ENCODE data around the gene CTNNAL1. TPM values are rescaled to one million over a fixed set of nuclear protein-coding genes. Genes with fewer than 3 reads are reported as not detected.
"Not testable (repeated sequence)": the region's sequence is repeated elsewhere in the genome, so short reads cannot be mapped to it uniquely, and the experiment has no call there.

The CTNNAL1 gene
- total RNA-seq, 1 donor from 2014 or later, result 93.3 TPM

DNA sequence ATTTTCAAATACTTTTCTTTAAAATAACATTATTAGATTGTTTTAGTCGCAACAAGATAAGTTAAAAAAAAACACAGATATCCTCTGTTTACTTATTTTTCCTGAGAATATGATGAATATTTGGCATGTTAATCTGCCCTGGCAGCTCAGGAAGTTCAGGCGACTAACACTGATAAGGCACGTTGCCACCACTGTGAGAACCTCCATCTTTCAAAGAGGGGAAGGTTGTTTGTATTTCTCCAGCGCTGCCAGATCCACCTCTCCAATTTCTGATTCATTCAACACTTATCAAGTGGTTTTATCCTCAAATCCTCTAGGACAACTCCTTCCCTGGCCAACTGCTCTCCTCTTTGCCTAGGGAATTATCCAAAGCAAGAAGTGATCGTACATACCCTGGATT is 21.8 kb downstream of the CTNNAL1 start:
- DNase-seq (ENCODE audit: low read depth in 2 of 2), result peak in 1 of 2 donors; percentile 89

DNA sequence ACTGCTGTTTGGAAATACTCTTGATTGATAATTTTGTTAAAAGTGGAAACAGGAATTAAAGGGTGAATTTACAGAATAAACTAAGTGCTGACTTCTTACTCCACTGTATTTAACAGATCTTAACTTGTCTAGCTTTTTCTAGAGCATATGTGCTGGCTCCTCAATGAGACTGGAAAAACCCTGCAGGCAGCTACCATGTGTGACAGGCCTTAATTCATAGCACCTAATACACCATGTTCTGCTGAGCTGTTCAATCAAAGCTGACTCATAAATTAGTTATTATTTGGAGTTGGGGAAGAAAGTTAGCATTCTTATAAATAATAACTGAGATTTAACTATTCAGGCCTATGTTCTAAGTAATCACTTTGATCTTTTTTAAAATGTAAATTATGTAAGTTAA is 29.4 kb downstream of the CTNNAL1 start:
- DNase-seq (ENCODE audit: low read depth in 2 of 2), result no peak

DNA sequence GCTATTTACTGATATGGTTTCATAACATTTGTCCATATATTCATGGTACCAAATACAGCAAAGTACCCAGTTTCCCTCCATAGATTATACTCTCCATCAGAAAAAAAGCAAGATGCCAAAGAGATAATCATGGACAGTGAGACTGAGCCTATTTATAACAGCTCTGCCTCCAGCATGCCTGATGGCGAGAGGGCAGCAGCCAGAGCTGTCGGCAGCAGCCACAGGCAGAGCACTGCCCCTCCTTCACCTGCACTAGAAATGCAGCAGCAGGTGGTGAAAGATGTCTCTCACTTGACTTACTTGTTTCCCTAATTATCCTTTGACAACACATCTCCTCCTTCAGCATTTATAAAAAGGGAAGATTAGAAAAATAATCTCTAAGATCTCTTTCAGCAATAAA is 32.4 kb downstream of the CTNNAL1 start:
- DNase-seq (ENCODE audit: low read depth in 2 of 2), result no peak

DNA sequence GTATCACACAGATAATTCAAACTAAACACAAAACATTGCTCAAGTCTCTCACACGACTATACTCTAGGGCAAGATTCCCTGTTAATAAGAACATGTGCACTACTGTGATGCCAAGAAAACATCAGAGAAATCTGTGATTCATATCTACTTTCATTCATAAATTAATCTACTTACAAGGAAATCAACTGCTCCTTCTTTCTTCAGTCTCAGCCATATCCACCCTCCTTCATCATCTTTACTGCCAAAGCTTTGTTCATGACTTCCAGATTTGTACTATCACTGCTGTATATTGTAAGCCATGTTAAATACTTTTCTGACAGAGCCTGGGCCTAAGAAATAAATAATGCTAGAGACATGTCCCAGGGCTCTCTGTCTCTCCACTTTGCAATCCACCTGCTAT is 35.1 kb downstream of the CTNNAL1 start:
- no peak for DNase-seq (ENCODE audit: low read depth in 2 of 2)

DNA sequence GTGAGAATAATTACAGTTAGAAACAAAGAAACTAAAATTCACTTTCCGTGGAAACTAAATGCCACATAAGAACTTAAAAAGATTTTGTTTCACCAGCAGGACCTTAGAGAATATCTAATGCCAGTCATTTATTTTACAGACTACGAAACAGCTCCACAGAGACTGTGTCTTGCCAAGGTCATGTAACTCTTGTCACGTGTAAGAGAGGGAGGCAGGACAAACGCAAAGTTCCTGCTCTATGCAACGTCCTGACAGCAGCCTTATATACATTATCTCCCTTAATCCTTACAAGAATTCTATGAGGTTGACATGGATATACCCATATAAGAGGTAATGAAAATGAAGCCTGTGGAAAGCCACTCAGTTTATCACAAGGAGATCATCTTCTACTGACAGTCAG is 39.4 kb downstream of the CTNNAL1 start:
- DNase-seq (ENCODE audit: low read depth in 2 of 2), result no peak

DNA sequence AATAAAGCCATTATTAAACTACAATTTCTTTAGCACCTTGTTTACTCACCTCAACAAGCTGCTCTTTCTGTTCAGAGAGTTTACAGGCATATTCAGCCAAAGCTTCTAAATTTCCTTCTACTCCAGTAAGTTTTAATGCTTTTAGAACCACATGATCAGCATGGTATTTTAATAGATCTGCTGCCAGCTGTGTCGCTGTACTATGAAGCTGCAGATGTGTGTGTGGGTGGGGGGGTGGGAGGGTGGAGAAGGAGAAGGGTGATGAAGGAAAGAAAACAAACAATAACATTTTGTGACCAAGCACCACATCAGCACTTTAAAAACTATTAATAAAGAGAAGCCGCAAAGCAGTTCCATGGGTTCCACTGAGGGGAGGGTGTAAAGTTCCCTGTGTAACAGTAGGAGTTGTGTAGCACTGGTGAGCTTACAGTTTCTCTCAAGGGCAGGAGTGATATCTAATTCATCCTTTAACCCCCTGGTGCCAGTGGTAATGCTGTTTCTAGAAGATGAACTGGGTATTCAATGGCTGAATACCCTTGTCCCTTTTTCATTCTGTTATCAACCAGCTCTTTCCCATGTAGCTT is 40.6 kb downstream of the CTNNAL1 start:
- DNase-seq (ENCODE audit: low read depth in 2 of 2), result no peak

DNA sequence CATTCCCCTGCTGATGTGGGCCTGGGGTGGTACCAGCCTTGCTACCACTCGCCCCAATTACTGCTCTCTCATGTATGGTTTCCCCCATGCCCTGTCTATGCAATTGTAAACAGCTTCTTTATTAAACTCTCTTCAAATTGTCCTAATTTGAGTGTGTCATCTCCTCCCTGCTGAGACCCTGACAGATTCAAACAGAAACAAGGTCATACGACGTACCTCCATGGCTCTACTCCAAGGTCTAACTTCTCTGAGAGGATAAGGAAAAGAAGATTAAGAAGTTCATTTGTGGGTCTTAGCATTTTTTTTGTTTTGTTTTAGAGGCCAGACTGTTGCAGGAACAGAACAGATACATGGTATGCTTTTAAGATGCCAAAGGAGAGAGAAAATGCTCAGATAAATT is 41.1 kb downstream of the CTNNAL1 start:
- DNase-seq (ENCODE audit: low read depth in 2 of 2), result no peak

DNA sequence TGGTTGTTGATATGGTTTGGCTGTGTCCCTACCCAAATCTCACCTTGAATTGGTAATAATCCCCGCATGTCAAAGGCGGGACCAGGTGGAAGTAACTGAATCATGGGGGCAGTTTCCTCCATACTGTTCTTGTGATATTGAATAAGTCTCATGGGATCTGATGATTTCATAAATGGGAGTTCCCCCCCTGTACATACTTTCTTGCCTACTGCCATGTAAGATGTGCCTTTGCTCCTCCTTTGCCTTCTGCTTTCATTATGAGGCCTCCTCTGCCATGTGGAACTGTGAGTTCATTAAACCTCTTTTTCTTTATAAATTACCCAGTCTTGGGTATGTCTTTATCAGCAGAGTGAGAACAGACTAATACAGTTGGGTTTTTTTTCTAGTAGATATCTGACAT is 41.9 kb downstream of the CTNNAL1 start:
- DNase-seq (ENCODE audit: low read depth in 2 of 2), result not testable (repeated sequence)

DNA sequence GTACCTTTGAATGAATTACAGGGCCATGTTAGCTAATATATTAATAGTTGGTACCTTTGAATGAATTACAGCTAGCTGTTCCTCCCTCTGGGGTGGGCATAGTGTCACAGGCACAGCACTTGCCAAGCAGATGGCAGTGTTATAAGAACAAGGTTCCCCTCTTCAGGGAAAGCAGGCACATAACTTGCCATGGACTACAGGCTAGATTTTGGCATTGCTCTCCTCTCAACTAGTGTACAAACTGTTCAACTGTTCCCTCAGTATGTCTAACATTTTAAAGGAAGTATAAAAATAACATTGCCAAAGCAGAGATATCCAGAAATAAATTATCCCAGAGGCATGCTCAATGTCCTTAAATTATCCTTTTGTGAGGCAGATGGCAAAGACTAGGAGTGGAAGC is 45.4 kb downstream of the CTNNAL1 start:
- no peak for DNase-seq (ENCODE audit: low read depth in 2 of 2)

DNA sequence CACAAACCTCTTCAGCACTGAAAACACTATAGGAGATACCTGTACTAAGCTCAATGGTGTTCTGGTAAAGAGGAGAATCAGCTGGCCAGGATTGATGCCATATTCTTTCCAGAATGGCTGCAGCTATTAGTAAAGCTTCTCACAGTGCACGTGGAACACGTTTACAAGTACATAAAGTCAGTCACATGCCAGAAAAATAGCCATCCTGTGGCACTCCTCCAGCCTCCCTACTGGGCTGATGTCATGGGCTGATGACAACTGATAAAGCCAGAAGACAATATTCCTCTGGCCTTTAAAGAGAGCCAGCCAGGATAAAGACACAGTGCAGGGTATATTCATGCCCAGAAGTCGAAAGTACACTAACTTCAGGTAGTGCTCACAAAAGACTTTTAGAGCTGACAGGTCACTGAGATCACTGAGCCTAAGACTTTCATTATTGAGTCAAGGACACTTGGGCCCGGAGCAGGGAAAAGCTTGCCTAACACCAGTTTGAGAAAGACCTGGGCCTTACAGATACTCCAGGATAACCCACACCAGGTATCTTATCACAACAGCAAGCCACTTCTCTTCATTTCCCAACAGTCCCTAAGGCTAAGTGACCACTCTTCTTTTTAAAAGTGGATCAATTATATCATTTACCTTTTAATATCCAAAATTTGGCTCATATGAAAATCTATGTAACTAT is 49.7 kb downstream of the CTNNAL1 start:
- DNase-seq (ENCODE audit: low read depth in 2 of 2), result peak in 1 of 2 donors; percentile 37

DNA sequence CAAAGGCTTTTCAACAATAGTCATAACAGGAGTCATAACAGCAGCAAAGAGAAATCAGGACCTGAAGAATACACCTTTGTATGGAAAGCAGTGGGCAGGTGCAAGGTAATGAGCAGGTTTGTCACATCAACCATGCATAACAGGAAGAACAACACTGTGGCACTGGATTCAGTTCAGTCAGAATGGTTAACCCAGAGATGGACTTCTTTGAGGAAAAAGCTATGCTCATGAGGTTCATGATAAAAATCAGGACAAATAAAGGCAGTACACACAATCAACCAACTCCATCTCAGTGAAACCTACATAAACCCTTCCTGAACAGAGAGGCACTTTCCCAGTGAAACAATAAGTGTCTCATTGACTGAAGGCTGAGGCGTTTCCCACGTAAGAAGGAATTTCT is 52.1 kb downstream of the CTNNAL1 start:
- DNase-seq (ENCODE audit: low read depth in 2 of 2), result no peak

DNA sequence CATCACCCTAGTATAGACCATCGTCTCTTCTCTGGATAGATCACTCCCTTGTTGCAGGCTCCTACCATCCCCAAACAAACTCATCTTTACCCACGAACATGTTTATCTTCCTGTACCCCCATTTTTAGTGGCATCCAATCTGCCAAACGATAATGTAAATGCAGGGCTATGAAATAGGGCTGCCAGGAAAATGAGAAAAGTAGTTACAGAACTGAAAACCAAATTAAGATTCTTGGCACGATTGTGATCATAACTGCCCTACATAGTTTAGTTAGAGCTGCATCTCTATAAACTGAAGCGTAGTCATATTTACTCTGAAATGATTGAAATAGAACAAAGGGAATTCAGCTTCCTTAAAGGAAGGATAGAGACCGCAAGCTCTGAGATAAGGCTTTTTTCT is 53.0 kb downstream of the CTNNAL1 start:
- no peak for DNase-seq (ENCODE audit: low read depth in 2 of 2)

DNA sequence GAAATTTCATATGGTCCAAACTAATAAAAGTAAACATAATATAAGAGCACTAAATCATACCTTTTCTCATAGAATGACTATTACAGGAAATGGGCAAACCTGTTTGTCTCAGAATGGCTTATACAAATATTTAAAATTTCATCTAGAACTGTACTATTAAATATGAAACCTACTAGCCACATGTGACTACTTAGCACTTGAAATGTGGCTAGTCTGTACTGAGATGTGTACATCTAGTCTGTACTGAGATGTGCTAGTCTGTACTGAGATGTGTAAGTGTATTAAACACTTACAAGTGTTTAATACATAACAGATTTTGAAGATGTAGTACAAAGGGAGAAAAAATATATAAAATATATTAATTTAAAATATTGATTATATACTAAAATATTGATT is 56.7 kb downstream of the CTNNAL1 start:
- peak in 1 of 2 donors; percentile 7 for DNase-seq (ENCODE audit: low read depth in 2 of 2)

DNA sequence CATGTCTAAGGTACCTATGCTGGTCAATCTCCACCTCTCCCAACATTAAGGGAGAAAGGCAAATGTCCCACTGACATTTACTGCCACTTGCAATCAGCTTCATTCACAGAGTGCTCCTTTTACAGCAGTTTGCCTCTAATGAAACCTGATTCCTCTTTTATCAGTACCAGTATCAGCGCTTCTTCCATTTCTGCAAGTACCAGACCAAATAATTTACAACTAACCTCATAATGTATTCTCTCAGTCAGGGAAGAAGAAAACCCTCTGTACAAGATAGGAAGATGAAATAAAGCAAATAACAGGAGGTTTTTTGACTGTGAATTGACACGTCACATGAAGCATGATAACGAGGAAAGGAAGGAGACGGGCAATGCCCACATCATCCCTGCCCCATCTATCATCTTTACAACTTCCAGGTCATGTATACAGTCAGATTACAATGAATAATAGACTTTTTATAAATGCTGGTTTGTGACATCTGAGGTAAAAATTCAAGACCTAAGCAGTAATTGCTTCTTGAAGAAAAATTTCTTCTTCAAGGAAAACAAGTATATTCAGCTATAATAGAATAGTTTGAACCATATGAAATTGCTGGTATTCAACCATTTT is 57.2 kb downstream of the CTNNAL1 start:
- peak in 1 of 2 donors; percentile 12 for DNase-seq (ENCODE audit: low read depth in 2 of 2)

DNA sequence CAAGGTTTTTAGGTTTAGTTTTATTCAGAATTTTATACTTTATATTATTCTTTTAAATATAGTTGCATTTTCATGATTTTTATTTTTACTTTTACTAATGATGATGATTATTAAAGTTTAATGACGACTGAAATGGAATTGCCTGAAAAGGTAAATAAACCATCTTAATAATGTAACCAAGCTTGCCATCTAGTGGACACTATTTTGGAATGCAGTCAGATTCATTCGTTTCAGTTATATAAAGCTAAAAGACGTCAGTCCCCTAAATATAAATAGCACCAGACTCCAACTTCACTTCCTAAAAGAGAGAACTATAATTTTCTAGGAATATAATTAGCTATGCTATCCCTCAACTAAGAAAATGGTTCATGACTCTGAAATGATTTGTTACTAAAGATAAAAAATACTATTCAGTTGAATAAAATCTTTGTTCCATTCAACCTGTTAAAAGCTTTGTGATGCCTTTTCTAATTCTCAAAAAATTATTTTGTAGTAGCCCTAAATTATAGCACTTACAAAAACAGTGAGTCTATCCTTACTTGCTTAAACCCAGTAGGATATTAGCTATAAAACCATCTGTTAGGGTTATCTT is 59.2 kb downstream of the CTNNAL1 start:
- DNase-seq (ENCODE audit: low read depth in 2 of 2), result peak; percentile 74 to 77

DNA sequence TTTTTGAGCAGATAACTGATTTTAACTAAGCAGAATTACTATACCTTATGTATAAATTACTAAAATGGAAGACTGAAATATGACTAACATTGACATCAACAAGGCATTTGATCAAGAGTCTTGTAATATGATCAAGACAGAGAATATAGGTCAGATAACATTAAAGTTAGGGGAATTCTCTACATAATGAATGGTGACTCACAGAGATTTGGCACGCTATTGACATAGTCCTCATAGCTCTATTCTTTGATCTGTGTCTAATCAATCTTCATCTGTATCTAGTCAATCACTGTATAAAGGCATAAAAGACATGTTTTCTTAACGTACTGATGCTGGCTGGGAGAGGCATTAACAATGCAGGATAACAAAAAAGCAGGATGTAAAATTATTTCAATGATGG is 61.7 kb downstream of the CTNNAL1 start:
- peak in 1 of 2 donors; percentile 75 for DNase-seq (ENCODE audit: low read depth in 2 of 2)

DNA sequence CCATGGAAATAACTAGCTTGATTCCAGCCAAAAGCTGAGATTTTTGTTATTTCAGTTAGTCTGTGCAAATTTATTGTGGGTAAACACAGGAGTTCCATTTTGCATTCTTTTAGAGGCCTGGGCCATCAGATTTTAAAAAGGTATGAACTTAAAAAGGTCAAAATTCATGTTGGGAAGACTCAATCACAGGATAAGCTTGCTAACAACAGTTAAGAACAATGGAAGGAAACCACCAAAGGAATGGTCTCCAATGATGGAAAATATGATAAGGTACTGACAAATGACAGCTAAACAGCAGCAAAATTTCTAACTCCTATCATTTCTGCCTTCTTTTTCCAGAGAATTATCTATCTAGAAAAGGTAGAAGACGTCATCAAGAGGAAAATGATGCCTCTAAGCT is 63.1 kb downstream of the CTNNAL1 start:
- DNase-seq (ENCODE audit: low read depth in 2 of 2), result peak; percentile 86 to 94

DNA sequence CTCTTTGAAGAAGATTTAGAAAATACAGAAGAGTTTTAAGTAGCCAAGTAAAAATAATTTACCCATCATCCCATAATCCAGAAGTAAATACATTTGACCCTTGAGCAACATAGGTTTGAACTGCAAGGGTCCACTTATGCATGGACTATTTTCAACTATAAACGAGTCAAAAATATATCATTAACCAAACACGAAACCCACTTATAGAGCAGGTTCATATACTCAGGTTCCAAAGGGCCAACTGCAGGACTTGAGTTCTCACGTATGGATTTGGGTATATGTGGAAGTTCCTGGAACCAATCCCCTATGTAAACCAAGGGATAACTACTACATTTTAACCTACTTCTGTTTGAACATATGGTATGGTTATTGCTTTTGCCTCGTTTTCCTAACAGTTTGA is 73.3 kb downstream of the CTNNAL1 start:
- DNase-seq (ENCODE audit: low read depth in 2 of 2), result no peak

DNA sequence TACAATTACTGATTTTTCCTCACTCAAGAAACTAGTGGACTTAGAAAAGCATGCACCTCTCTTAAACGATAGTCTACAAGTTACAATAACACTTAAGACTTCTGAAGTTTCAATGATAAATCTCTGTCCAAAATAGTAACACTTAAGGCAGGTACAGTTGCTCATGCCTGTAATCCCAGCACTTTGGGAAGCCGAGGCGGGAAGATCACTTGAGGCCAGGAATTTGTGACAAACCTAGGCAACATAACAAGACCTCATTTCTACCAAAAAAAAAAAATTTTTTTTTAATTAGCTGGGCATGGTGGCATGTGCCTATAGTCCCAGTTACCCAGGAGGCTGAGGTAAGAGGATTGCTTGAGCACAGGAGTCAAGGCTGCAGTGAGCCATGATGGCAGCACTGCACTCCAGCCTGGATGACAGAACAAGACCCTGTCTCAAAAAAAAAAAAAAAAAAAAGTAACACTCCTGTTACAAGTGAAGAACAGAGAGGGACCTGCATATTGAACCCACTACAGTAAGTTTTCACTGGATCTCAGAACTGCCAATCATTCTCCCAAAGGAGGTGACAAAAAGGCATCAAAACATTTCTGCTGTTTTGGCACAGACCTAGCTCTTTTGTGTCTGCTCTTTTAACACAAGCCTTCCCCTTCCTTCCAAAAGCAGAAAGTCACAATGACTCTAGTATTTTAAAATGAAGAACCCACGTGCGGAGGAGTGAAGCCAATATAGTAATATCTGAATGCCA is 75.6 kb downstream of the CTNNAL1 start:
- peak in 1 of 2 donors; percentile 23 for DNase-seq (ENCODE audit: low read depth in 2 of 2)

DNA sequence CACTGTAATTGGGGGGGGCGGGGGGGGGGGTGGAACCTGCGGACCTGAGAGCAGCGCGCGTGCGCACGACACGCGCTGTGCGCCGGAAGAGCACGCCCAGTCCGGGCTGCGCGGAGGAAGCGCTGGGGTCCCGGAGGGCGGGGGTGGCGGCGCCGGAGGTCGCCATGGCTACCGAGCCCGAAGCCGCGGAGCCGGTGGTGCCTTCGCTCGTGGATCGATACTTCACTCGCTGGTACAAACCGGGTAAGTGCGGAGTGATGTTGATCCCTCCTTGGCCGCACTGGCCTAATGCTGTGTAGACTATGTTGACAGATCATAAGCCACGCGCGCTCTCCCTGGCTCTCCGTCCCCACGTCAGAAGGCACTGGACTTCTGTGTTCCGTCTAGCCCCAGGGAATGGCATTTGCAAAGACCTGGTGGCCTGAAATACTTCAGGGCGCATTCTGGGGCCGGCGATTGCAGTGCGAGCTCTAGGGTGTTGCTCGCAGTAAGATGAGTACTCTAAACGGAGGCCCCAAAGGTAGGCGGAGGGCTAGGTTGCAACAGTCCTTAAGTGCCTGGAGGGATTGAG is 78.9 kb downstream of the CTNNAL1 start, which contains the start of gene ABITRAM:
ABITRAM (plus strand) TSS at position 78 of the 571 bp plus-strand sequence; CDS start at position 165, 87 bp downstream.
- peak; percentile 71 to 85 for DNase-seq (ENCODE audit: low read depth in 2 of 2)

DNA sequence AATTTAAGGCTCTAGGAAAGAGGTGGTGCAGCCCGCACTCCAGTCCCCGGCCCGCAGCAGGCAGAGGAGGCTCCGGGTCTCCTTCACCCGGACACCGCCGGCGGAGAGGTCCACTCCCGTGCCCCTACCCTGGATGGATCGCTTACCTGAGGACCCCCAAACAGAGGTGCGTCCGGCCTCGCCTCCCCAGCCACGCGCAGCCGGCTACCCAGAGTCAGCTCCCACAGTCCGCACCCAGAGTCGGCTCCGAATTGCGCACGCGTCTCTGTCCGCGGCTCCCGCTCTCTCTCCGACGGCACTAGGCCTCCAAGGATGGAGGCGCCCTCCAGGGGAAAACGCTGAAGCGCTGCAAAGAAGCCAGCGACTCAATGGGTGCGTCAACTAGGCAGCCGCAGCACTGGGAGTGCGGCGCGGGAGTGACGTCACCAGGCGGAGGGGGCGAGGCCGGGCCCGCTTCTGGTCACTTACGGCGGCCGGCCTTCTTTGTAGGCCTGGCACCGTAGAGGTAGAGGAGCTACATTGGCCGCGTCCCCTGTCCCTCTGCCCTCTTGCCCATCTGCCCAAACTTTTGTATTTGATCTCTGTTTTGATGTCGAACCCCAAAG is 79.5 kb downstream of the CTNNAL1 start, which contains the start of gene ELP1:
ELP1 (minus strand) TSS at position 407 of the 605 bp plus-strand sequence. CDS start 2,978 bp downstream, outside the sequence.
- peak; percentile 80 to 97 for DNase-seq (ENCODE audit: low read depth in 2 of 2)

Measured in dermis microvascular lymphatic vessel endothelial cell (primary cell).